Mucosa of gallbladder (tissue), 1 donor: ENCODE measurements around the gene KCTD5. TPM values are rescaled to one million over a fixed set of nuclear protein-coding genes. Genes with fewer than 3 reads are reported as not detected.

Source experiments
- DNase-seq: peaks from one replicate; pipeline ENCODE4 v3.0.0-alpha.2; 2020; ENCODE audit warnings: low spot score
- total RNA-seq: library from RNA; stranded (reverse); gene quantifications from one replicate; pipeline ENCODE4 v1.2.1, GENCODE V29; 2021
- donor health status: DM: no; HTN: no; CAD: no.

The KCTD5 gene
- total RNA-seq, 1 donor from 2014 or later = 18.6 TPM

DNA sequence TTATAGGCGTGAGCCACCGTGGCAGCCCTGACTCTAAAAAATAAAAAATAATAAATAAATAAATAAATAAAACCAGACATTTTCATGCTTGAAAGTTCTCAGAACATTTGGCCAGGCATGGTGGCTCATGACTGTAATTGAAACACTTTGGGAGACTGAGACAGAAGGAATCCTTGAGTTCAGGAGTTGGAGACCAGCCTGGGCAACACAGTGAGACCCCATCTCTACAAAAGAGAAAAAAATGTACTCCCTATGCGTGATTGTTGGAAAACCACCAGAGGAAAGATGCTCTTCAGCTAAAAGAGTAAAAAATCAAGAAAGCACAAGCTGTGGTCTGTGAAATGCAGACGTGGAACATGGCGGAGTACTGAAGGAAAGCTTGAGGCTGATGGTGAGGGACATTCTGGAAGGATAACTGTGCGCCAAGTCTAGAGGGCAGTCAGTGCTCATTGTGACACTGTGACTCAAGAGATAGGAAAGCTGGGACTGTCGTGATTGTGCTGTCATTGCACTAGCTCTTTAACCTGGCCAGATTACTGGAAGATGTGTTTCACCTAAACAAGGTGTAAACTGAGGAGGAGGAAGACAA is 41.9 kb downstream of the KCTD5 start:
- no peak for DNase-seq

DNA sequence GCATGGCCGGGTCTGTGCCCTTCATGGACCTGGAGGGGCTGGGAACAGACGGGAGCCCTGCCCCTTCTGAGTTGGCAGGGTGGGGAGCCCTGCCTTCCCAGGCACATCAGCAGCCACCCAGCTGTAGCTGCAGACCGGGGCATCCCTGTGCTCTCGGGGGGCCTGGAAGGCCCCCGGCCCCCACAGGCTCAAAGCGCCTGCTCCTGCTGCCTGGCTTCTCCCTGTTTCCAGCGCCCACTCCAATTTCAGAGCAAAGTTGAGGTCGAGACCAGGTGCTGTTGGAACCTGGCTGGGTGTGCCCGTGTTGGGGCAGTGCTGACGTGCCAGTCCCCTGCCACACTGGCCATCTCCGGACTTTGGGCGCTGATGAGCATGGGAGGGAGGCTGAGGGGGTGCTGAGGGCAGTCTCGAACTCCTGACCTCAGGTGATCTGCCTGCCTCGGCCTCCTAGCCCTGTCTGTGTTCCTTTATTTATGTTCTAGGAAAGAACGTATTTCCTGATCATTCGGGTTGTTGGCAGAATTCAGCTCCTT is 42.6 kb downstream of the KCTD5 start:
- DNase-seq = no peak

DNA sequence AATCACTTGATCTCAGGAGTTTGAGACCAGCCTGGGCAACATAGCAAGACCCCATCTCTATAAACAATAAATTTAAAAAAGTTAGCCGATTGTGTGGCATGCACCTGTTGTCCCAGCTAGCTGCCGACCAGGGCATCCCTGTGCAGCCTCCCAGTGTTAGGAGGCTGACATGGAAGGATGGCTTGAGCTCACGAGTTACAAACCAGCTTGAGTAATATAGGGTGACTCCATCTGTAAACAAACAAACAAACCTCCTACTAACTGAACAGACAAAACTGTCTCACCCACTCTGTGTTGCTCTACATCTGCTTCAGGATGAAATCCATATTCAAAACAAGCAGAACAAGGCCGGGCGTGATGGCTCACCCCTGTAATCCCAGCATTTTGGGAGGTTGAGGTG is 44.6 kb downstream of the KCTD5 start:
- no peak for DNase-seq

DNA sequence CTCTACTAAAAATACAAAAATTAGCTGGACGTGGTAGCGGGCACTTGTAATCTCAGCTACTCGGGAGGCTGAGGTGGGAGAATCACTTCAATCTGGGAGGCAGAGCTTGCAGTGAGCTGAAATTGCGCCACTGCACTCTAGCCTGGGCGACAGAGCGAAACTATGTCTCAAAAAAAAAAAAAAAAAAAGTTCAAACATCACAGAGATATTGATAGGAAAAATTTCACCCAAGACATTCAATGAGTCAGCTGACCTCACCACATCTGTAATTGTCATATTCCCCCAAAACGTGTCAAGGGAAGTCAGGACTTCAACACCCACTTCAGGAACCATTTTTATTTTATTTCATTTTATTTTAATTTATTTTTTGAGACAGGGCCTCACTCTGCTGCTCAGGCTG is 45.7 kb downstream of the KCTD5 start:
- DNase-seq = no peak

DNA sequence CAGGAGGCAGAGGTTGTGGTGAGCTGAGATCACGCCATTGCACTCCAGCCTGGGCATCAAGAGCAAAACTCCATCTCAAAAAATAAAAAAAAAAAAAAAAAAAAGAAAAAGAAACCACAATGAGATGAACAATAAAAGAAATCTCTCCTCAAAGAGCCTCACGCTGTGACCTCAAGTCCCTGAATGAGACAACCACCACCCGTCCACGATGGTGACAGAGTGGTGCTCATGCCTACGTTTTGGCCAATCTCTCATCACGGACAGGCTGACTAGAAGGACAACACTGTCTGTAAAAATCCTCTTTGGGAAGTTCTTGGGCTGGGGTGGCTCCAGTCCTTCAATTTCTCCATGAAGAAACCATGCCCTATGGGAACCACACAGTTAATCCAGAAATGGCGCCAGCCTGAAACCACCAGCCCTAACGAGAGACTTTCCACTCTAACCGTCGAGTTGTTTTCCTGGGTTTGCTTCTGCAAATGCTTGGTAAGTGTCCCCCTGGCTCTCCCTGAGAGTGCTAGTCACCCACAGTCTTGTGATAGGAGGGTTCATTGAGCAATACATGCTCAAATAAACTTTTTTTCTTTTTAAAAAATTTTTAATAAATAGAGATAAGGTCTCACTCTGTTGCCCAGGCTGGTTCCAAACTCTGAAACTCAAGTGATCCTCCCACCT is 52.7 kb downstream of the KCTD5 start:
- DNase-seq = no peak

DNA sequence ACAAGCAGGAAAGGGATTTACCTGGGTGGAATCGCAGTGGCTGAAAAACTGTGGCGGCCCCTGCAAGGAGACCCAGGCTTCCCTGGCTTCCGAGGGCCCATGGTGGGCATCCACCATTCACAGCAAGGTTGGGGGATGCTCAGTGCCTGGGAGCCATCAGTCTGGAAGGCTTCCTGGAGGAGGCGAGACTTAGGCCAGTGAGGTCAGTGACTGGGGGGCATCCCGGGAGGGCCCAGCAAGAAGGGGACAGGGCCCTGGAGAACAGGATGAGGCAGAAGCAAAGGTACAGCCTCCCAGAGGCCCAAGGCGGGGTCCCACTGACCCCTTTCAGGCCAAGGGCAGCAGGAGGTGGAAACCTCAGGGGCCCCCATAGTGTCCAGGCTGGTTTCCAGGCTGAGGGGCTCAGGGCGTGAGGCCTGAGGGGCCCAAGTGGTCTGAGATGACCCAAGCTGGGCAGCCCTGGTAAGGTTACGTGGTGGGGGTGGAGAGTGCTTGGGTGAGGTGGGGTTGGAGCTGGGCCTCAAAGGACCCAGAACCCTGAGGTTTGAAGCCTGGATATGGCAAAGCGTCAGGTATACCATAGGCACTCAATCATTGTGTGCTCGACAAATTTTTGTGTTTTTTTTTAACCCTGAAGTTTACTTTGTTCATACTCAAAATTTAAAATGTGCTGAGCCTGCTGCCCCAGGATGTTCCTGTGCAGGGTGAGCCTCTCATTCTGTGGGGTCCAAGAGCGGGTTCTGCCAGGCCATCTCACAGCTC is 54.3 kb downstream of the KCTD5 start:
- no peak for DNase-seq

DNA sequence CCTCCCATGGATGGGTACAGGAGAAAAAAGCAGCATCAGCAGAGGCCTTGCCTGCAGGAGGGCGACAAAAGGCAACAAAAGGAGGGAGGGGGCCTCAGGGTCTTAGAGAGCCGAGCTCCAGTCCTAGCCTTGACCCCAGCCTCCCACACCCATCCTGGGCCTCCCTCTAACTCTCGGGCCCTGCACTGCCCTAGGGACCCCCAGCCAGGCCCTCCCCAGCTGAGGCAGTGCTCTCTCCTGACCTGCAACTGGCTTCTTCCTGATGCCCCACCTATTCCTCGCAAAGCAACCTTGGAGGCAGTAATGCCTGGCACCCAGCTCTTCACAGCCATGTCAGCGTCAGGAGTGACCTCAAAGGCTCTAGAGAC is 54.9 kb downstream of the KCTD5 start:
- DNase-seq = no peak

DNA sequence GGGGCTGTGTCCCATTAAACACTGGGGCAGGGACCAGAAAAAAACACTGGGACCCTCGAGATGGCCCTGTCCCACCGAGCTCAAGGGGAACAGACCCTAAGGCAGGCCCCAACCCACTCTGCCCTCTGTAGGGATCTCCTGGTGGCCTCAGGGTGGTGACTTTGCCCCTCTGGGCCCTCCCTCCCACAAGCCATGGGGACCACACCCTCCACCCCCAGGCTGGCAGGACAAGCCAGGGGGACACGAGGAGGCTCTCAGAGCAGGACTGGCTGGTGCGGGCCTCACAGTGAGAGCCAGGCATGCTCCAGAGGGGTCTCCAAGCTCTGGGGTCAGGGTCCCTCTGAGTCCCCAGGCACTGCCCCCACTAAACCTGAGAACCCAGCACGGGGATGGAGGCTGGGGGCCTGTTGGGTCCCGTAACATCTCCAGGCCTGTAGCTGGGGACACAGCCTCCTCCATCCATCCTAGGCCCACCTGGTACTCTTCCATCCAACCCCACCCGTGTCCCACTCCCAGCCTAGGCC is 55.6 kb downstream of the KCTD5 start:
- no peak for DNase-seq

DNA sequence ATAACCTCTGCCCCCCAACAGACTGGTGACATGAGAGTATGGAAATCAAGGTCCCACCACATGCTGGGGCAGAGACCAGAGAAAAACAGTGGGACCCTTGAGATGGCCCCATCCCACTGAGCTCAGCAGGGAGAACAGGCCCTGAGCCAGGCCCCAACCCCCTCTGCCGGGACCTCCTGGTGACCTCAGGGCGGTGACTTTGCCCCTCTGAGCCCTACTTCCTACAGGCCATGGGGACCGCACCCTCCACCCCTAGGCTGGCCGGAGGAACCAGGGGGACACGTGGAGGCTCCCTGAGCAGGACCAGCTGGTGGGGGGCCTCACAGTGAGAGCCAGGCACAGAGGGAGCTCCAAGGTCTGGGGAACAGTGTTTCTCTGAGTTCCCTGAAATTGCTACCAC is 56.3 kb downstream of the KCTD5 start:
- DNase-seq = no peak

DNA sequence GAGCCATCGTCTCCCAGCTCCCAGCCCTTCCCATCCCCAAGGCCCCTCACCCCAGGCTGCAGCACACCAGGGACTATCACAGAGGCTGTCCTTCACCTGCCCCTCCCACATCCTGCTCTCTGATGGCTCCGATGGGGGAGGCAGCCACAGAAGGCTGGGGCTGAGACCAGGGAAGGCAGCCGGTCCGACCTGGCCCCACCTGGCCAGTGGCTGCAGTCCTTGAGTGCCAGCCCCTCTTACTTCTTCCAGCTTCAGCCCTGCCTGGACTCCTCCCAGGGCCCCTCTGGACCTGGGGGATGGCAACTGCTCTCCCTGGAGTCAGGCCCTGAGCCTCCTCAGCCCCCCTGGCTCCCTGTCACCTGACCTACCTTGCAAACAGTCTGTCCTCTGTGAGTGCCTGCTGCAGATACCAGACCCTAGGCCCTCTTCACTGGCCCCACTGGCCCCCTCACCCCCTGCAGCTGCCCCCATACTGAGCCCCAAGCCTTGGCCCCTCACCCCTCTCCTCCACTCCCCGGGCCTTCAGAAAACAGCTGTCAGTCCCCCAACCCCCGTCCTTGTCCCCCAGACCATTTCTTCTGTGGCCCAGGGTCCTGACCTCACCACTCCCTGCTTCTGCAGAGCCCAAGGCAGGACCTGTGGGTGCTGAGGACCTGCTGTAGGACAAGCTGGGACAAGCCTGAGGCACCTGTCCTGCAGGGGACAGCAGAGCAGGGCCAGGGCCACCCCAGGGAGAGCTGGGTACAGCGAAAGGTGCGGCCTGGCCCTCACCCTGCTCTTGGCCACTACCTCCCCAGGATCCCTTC is 57.5 kb downstream of the KCTD5 start:
- DNase-seq = no peak

DNA sequence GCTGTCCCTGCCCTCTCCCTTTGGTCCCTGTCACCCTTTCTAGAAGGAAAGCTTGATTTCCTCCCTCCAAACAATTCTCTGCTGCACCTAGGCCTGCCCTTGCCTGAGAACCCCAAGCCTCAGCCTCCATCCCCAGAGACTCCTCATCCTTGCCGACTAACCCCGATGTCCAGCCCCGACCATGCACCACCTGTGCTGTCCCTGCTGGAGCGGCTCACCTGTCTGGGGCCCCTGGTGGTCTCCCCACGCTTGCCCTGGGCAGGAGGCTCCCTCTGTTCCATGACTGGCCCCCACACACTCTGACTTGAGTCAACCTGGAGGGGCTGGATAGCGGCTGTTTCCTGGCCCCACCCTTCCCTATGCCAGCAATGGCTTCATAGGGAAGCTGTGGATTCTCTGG is 58.2 kb downstream of the KCTD5 start:
- no peak for DNase-seq

DNA sequence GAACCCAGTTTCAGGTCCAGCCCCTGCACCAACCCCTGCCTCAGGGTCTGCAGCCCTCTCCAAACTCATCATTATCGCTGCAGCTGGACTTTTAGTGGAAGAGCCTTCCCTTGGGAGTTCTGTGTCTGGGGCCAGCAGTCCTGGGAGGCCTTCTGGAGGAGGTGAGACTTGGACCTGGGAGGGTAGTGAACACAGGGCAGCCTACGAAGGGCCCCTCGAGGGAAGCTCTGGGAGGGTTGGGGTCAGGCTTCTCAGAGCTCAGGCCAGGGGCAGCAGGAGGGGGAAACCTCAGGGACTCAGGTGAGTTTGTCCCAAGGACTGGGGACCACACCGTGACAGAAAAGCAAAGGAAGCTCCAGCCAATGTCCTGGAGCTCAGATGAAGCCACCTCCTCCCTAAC is 58.8 kb downstream of the KCTD5 start:
- no peak for DNase-seq

DNA sequence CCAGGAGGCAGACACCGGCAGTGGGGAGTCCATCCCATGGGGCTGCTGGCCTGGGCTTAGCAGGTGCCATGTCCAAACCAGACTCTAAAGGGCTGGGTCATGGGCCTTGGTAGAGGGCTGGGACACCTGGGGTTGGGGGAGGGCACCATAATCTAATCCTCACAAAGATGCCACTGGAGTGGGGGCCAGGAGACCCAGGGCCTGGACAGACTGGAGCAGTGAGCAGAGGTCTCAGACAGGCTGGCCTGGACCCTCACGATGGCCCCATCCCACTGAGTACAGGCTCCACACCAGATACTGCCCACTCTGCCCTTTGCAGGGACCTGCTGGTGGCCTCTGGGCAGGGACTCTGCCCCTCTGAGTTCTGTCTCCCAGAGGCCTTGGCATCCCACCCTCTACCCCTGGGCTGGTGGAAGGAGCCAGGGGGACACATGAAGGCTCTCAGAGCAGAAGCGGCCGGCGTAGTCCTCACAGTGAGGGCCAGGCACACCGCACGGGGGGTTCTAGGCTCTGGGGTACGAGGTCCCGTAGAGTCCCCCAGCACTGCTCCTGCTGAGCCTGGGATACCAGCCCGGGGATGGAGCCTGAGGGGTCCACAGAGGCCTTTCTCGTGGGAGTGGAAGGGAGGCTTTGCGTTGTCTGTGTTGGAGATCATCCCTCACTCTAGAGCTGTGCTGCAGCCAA is 60.1 kb downstream of the KCTD5 start:
- DNase-seq = no peak

DNA sequence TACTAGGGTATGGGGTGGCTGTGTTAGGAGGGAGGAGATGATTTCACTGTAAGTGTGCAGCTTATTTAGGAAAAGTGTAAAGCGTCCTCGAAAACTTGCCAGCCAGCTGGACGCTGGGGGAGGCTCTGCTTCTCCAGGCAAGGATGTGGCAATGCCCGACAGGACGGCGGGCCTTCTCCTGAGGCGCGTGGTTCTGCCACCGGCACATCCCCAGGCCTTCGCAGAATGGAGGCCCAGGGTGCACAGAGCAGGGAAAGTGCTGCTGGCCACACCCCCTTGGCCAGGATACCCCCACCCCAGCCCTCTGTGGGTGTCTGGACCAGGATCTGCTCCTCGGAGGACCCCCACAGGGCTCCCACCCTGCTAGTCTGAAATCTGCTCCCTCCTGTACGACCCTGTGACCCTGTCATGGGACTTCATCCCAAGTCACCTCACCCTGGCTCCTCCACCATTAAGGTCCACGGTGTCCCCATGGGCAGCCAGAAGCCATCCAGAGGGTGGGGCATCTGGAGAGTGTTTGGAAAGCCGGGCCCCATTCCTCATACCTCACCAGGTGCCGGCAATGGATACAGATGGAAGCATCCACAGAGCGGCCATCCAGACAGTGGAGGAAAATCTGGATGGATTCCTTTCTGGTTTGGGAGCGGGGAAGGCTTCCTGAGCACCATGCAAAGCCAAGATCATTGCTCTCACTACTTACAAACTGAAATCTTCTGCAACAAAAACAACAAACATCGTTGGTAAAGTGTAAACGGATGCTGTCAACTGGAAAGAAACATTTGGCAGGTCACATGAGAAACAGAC is 60.9 kb downstream of the KCTD5 start:
- no peak for DNase-seq

DNA sequence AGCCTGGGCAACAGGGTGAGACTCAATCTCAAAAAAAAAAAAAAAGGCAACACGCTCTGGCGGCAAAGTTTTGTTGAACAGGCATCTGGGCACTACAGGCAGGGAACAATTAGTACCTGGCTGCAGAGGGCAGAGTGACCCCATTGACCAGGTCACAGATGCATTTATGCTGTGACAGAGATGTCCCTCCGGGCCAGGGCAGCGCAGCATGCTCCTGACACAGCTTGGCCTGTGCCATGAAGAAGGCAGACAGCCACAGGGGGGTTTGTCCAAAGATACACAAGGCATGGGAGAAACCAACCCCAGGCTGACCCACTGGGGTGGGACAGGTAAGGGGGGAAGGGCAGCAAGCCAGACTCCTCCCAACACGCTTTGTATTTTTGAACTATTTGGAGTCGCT is 62.4 kb downstream of the KCTD5 start:
- DNase-seq = no peak

DNA sequence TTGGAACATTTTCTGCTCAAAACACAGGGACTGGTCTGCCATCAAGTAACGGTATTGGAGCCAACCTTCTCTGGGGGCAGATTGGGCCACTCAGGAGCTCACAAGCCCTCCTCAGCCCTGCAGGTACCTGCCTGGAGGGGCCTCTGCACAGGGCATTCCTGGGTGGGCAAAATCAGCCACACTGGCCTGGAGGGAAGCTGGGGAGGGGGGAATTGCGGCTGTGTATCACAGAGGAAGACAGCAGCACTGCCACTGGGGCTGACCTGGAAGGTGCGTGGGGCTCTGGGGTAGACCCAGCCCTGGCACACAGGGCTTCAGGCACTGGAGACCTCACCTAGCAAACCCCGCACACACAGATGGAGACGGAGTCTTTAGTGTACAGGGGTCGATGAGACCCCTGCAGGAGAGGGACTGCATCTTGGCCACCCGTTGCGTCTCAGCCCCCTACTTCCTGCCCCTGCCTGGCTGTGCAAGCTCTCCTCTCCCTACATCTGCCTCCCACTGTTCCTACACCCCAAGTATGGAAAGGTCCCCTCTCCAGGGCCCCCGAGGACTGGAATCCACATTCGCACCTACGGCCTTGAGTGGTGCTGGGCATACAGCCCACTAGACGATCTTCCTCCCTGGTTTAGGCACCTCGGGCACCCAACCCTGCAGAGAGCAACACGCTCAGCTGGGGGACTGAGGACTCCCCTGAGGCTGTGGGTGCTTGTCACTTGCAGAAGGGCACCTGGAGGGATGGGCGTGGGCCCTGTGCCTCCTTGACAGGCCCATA is 63.0 kb downstream of the KCTD5 start:
- DNase-seq = no peak

DNA sequence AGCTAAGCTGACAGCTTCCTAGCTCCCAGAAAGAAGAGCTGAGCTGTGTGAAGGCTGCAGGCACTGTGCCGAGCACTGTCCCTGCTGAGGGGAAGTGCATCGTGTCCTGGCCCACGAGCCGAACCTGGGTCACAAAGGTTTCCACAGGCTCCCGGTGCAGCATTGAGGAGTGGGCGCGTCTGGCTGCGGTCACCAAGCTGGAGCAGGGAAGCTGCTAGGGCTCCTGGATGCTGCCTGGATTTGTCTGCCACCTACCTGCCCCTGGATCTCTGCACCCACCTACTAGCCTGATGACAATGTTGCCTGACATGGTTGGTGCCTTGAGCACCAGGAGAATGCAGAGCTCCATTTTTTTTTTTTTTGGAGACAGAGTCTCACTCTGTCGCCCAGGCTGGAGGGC is 63.6 kb downstream of the KCTD5 start:
- no peak for DNase-seq

DNA sequence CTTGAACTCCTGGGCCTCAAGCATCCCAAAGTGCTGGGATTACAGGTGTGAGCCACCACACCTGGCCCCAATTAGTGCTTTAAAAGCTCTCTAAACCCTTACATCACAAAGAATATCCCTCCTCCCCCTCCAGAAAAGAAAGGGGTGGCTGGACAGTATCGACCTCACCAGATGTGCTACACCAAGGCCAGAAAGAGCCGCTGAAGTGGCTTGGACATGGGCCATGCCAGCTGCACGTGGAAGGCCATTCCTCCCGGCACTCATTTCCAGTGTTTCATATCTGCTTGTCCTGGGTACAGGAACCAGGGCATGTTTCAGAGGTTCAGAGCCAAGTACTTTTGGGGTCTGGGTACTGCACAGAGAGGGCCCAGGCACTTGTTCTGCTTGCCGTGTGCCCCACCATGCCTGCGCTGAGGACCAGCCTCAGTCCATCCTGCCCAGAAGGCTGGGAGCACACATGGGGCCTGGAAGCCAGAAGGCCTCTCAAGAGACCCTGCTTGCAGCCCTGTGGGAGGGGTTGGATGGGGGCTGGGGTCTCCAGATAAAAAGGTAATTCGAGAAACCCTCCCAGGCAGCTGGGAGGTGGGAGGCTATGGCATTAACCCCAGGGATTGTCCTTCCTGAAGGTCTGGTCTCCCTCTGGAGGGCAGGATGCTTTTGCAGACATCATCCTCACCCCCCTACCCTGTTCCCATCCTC is 66.6 kb downstream of the KCTD5 start:
- no peak for DNase-seq

DNA sequence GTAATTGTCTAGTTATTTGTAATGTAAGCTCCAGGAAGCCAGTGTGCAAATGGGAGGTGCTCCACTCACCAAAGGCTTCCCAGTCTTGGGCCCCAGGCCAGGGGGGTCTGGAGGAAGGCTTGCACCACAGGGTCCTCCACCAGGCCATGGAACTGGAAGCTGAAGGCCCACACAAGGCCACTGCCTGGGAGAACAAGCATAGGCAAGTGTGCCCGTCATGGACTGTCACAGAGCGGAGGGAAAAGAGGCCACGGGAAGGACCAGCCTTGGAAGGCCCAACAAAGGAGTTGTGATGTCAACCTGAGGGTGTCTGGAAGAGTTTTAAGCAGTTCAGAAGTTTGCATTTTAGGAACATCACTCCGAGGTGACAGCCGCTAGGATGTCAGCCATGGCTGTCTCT is 67.2 kb downstream of the KCTD5 start:
- DNase-seq = no peak
